GM10266 (cell line): ENCODE data around the gene SALL1.

ENCODE experiments used
- DNase-seq: peaks from one replicate; pipeline ENCODE4 v3.0.0; 2012; ENCODE audit errors: extremely low spot score
- CTCF ChIP-seq: IDR thresholded peaks from 2 replicates; pipeline ENCODE4 v1.5.1; 2012; ENCODE audit warnings: mild to moderate bottlenecking, low read depth; ENCODE audit not compliant: control insufficient read depth, insufficient read depth; ENCODE audit errors: missing control alignments

Gene SALL1

DNA sequence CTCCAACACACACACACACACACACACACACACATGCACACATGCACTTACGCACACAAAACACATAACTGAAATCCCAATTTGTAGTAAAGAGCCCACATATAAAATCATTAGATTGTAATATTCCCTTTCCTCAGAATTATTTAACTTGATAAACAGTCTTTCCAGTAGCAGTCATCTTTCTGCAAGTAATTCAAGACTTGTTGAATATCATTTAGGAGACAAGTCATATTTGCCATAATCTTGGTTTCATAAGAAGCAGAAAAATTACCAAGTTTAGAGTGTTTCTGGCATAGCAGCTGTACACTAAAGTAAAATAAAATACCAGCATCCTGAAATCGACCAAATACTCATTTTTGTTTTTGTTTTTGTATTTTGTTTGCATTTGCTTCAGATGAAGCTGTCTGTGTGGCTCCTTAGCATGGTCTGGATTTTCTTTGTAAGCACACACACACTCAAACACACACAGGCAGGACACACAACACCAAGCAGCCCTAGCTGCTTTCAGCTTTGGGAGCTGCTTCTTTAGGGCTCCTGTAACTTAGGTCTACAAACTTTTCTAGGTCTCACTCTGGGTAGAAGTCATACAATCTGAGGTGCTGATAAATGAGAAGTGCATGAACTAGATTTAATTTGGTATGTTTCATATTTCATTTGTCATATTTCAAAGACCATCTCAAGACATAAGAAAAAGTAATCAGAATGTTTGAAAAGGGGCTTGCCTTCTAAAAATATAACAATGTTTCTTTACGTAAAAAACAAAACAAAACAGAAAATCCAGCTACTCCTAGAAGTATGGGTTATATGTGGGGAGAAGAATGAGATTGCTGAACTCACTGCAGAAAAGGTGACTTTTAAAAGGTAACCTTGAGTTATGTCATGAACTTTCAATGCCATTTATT lies 3.0 kb downstream of the SALL1 start:
- TF ChIP-seq CTCF = no peak
- DNase-seq = no peak

DNA sequence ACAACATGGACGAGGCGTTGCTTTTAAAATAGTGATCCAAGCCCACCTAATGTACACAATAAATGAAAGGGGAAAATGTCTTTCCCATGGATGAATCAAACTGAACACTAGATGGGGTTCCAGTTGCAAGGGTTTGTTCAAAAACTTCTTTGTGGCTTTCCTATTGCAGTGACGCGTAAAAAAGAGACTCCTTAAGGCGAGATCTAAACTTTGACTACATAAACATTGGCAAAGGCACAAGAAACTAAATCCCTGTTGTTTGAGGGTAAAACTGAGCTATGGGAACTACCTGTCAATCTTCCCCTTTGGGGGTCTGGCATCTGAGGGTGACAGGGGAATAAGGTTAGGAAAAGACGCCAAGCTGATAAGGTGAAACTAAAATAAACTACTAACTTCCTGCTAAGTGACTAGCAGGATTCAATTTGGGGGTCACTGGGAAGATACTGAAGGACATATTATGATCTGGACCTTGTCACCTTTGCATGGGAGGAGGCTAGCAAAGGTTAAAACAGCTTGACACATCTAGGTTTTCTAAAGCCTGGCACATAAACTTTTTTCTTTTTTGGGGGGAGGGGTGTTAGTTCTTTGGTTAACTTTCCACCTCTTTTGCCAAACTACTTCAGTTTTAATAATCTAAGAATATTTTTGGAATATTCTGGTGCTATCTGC lies 4.7 kb downstream of the SALL1 start:
- no peak for TF ChIP-seq CTCF

GRCh38 chr16:51144203-51144602 lies 6.9 kb downstream of the SALL1 start:
- TF ChIP-seq CTCF = no peak
- no peak for DNase-seq

More for the DNA sequence above, 4.7 kb downstream of the SALL1 start:
- DNase-seq = no peak

DNA sequence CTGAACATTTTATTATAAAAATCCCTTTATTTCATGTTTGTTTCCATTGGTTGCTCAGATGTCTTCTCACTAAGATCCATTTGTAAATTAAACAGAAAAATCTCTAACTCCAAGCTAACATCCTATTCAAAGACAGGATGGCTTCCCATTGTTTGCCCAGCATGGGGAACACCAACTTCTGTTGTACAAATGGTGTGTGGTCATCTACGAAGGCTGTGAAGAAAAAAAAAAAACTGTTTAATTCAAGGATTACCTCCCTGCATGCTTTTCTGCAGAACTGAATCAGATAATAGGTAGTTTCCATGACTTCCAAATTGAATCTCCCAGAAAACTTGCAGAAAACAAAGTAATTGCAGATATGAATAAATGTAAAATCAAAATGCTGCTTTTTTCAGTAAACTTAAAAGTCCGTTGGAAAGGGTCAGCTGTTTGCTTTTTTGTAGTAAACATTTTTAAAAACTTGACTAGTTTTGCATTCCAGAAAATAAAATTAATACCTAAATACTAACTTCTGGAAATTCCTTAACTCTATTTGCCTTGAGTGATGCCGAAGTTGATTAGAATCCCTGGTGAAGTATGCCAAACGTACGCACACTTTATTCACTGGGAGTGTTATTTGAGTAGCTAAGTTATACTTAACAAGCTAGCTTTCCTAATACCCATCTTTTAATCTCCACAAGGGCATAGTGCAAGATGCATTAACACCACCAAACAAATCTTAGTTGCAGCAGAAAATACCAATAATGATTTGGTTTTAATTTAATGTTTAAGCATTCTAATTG lies 7.7 kb downstream of the SALL1 start:
- no peak for TF ChIP-seq CTCF

GRCh38 chr16:51141541-51141940 lies 9.5 kb downstream of the SALL1 start:
- DNase-seq = no peak
- TF ChIP-seq CTCF = no peak

More for the DNA sequence above, 7.7 kb downstream of the SALL1 start:
- no peak for DNase-seq

GRCh38 chr16:51141106-51141505 lies 10.0 kb downstream of the SALL1 start:
- DNase-seq = no peak
- no peak for TF ChIP-seq CTCF
